DMS 273 treated with DMSO at 0.1 percent for 48 hours (cell line): Measurements from ENCODE around the gene CDC27.
A peak's percentile ranks its signal among the peaks of the same experiment; 100 is the strongest.
"Not testable (repeated sequence)": the region's sequence is repeated elsewhere in the genome, so short reads cannot be mapped to it uniquely, and the experiment has no call there.

Experiments used
- DNase-seq: peaks from one replicate; lab custom pipeline; 2025; lab: John Stamatoyannopoulos, UW

CDC27 gene

GRCh38 chr17:47188876-47189731 is at the start of gene CDC27:
CDC27 (minus strand) TSS chr17:47189295; CDS start chr17:47189172, 123 bp downstream.
- peak; percentile 95 for DNase-seq

- DNase-seq: no peak
Measured at GRCh38 chr17:47238321-47239010, 49.4 kb upstream of the CDC27 start.

- no peak for DNase-seq
Measured at GRCh38 chr17:47237841-47238240, 48.7 kb upstream of the CDC27 start.

GRCh38 chr17:47235923-47236322 is 46.8 kb upstream of the CDC27 start:
- no peak for DNase-seq

- DNase-seq: no peak
Measured at GRCh38 chr17:47235506-47235905, 46.4 kb upstream of the CDC27 start.

- no peak for DNase-seq
Measured at GRCh38 chr17:47232465-47232864, 43.4 kb upstream of the CDC27 start.

GRCh38 chr17:47231866-47232265 is 42.8 kb upstream of the CDC27 start:
- no peak for DNase-seq

GRCh38 chr17:47231334-47231733 is 42.2 kb upstream of the CDC27 start:
- no peak for DNase-seq

- no peak for DNase-seq
Measured at GRCh38 chr17:47230864-47231263, 41.8 kb upstream of the CDC27 start.

- DNase-seq: peak; percentile 65
Measured at GRCh38 chr17:47229535-47230443, 40.7 kb upstream of the CDC27 start.

GRCh38 chr17:47227862-47228261 is 38.8 kb upstream of the CDC27 start:
- DNase-seq: no peak

- no peak for DNase-seq
Measured at GRCh38 chr17:47225911-47226688, 37.0 kb upstream of the CDC27 start.

GRCh38 chr17:47225436-47225858 is 36.4 kb upstream of the CDC27 start:
- peak; percentile 12 for DNase-seq

GRCh38 chr17:47224966-47225365 is 35.9 kb upstream of the CDC27 start:
- no peak for DNase-seq

- not testable (repeated sequence) for DNase-seq
Measured at GRCh38 chr17:47224077-47224476, 35.0 kb upstream of the CDC27 start.

GRCh38 chr17:47223460-47223859 is 34.4 kb upstream of the CDC27 start:
- DNase-seq: no peak

- no peak for DNase-seq
Measured at GRCh38 chr17:47223007-47223406, 33.9 kb upstream of the CDC27 start.

GRCh38 chr17:47222047-47222446 is 33.0 kb upstream of the CDC27 start:
- DNase-seq: no peak

- no peak for DNase-seq
Measured at GRCh38 chr17:47221154-47221553, 32.1 kb upstream of the CDC27 start.

- no peak for DNase-seq
Measured at GRCh38 chr17:47220531-47220999, 31.5 kb upstream of the CDC27 start.
